Measurements from ENCODE around the gene FBXL5.

FBXL5 gene

GRCh38 chr4:15562114-15562513 lies 93.0 kb downstream of the FBXL5 start:
- FAIRE-seq, result no peak
- no peak for DNase-seq (ENCODE audit: low spot score)

DNA sequence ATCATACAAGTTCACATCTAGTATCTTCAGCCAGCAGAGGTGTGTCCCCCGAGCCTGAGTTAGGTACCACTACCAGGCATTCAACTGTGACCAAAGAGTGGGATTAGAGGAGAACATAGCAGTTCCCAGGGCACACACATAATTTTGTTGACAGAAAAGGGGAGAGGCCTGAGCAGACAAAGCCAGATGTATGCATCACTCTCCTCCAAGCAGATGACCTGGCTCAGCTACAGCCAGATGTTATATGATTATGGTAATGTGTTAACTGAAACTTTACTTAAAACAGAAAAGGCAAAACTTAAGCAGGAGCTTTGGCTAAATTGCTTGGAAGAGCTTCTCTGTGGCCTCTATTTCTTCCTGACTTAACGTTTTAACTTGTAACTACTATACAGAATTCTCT lies 96.6 kb downstream of the FBXL5 start:
- FAIRE-seq (no peak), DNase-seq (ENCODE audit: low spot score) (no peak)

DNA sequence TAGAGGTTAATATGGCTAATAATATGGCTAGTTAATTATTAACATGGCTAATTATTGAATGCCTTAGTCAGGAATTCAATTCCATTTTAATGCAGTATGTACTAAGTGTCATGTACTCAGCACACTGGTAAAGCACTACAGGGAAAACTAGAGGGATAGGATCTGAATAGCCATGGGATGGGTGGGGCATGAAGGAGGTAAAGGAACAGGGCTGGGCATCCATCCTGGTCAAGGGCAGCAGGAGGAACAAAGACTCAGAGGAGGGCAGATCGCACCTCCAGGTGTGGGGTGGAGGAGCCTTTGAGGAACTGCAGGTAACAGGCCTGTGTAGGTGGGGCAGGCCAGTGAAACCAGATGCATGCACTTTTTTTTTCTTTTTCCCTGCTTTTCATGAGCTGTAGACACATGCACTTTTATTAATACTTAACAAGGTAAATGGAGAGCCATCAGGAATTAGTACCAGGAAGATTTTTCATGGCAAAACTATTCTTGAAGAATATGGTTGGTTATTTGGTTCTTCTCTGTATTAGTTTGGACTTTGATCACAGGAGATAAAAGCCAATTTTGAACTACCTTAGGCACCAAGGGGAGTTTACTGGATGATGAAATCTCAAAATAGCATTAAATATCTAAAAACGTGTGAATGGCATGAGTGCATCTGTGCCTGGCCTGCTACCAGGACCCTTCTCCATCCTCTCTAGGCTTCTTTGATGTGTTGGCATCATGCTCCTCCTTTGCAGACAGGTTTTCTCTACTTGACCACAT lies 97.2 kb downstream of the FBXL5 start:
- DNase-seq (ENCODE audit: low spot score), result no peak
- no peak for FAIRE-seq

DNA sequence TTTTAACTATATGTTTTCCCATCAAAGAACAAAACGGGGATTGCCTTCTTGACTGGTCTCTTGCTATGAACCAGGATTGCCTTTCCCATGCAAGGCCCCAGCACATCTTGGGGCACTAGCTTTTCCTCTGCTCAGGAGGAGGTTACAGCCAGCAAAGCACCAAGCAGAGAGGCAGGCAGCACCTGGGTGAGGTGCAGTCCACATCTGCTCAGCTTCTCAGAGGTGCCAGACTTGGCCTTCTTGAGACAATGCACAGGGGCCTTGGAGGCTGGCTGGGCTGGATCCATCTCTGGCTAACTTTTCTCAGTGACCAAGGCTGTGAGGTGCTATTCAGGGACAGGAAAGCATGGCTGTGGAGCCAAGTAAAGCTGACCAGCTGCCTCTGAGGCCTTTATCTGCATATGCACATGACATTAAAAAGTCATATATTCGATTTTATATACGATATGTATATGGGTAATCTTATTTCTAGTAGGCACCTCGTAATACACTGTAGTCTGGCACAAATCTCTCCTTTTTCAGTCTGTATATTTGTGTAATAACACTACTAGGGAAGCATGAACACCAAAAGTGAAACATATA lies 98.6 kb downstream of the FBXL5 start:
- FAIRE-seq (no peak), DNase-seq (ENCODE audit: low spot score) (no peak)

Data from RCC 7860 (cell line).